ENCODE data around the gene ARHGAP11A. TPM values are rescaled to one million over a fixed set of nuclear protein-coding genes. Genes with fewer than 3 reads are reported as not detected.

The ARHGAP11A gene
- total RNA-seq, 1 experiment from 2014 or later = 102 TPM

DNA sequence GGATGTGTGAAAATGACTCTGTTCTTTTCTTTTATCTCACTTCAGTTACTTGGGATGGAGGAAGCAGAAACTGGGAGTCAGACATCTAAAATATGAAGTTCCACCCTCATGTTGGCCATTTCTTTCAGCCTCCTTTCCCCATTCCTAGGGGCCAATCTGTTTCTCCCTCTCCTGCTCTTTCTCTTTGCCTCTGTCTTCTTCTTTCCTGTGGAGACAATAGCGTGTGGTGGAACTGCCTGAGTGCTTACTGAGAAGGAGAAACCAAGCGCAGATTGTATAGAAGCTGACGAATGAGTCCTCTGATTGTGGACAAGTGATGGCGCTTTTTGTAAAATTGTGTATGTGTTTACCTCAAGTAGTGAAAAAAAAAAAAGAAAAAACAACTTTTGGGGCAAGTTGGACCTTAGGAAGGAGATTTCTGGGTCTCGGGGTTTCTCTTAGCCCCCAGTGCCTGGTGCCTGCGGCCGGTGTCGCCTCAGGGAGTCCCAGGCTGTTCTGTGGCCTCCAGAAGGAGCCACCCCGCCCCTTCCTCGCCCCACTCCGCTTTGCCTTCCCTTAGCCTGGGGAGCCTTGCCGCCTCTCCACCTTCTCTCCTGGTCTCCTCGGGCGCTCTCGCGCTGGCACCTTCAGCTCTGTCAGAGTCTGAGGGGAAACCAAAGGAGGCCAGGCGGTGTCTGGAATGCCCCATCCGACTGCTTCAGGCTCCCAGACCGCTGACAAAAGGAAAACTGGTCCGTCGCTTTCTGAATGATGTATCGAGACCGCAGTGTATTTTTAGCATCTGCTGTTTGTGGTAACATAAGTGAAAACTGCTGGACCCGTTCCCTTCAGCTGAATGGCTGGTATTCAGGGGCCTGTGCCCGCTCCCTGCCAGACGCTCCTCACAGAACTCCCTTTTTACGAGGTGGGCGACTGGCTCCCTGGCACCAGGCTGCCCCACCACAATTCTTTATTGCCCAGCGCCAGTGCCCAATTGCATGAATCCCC lies 56.3 kb downstream of the ARHGAP11A start:
- ATAC-seq (no peak), DNase-seq (ENCODE audit: low read depth, low spot score) (no peak)
- RAD21 ChIA-PET (ENCODE audit: low non-redundant PET in 1 of 2, low total read pairs in 2 of 2, uncharacterized antibody in 2 of 2, unreplicated experiment in 2 of 2) = no interaction called here
- Histone ChIP-seq H3K9me3 (ENCODE audit: control insufficient read depth in 1 of 2, insufficient read depth in 1 of 2, low read depth in 1 of 2, low read length in 2 of 2) (no peaks in the 10 kb centered on the region), H3K9ac (ENCODE audit: low read length) (no peak overlapping the region), H3K4me2 (ENCODE audit: low read length) (no peak overlapping the region), H2AFZ (ENCODE audit: low read depth, low read length, poor library complexity, severe bottlenecking) (no peak overlapping the region), H3K9me2 (ENCODE audit: insufficient read depth) (no peaks in the 10 kb centered on the region), H3K27ac (ENCODE audit: low read depth, low read length) (no peak overlapping the region), H3K27me3 (ENCODE audit: insufficient read depth, low read length) (no peaks in the 10 kb centered on the region), H3K79me2 (ENCODE audit: insufficient read depth, low read length) (no peaks in the 10 kb centered on the region), H4K20me1 (ENCODE audit: insufficient read depth) (no peaks in the 10 kb centered on the region), H3K36me3 (ENCODE audit: control insufficient read depth in 1 of 2, insufficient read depth in 2 of 2, low read length in 2 of 2) (no peaks in the 10 kb centered on the region), H3K4me3 (replicated peaks in 1 of 2; ENCODE audit: low read depth in 1 of 2, low read length in 2 of 2) (no peak overlapping the region), H3K4me1 (ENCODE audit: control insufficient read depth in 1 of 2, insufficient read depth in 2 of 2, low read length in 2 of 2) (no peaks in the 10 kb centered on the region)
- POLR2A ChIA-PET = no interaction called here
- intact Hi-C loops (cut with micrococcal nuclease) = no loop called here
- no TSS peak for BruUV-seq (replicated peaks)
- CTCF ChIA-PET = interaction anchor here (1.1 to 1.4 kb wide), 2 partner anchors 9 to 285 kb away, joined by 3 to 5 read pairs; no protein-coding TSS in a partner anchor
- TF ChIP-seq, protein P1, sequence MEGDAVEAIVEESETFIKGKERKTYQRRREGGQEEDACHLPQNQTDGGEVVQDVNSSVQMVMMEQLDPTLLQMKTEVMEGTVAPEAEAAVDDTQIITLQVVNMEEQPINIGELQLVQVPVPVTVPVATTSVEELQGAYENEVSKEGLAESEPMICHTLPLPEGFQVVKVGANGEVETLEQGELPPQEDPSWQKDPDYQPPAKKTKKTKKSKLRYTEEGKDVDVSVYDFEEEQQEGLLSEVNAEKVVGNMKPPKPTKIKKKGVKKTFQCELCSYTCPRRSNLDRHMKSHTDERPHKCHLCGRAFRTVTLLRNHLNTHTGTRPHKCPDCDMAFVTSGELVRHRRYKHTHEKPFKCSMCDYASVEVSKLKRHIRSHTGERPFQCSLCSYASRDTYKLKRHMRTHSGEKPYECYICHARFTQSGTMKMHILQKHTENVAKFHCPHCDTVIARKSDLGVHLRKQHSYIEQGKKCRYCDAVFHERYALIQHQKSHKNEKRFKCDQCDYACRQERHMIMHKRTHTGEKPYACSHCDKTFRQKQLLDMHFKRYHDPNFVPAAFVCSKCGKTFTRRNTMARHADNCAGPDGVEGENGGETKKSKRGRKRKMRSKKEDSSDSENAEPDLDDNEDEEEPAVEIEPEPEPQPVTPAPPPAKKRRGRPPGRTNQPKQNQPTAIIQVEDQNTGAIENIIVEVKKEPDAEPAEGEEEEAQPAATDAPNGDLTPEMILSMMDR (IDR thresholded peaks at IDR 0.05 in 2 of 3, conservative IDR thresholded peaks at IDR 0.05 in 1 of 3; ENCODE audit: borderline replicate concordance in 1 of 3, insufficient read depth in 1 of 3, low read depth in 2 of 3, low read length in 2 of 3) = no peak
- TF ChIP-seq CEBPB (IDR thresholded peaks at IDR 0.05; ENCODE audit: low read depth) (no peak), EZH2 (IDR thresholded peaks at IDR 0.05) (no peak), POLR2A (IDR thresholded peaks at IDR 0.05; ENCODE audit: borderline replicate concordance, extremely low read depth, insufficient read depth, insufficient read length) (no peak), SP1 (IDR thresholded peaks at IDR 0.05; ENCODE audit: low read depth) (no peak), YY1 (IDR thresholded peaks at IDR 0.05; ENCODE audit: extremely low read depth, insufficient replicate concordance, low read depth, low read length) (no peak), SIN3A (IDR thresholded peaks at IDR 0.05; ENCODE audit: low read depth) (no peak), ZBTB33 (IDR thresholded peaks at IDR 0.05; ENCODE audit: extremely low read depth, insufficient replicate concordance, low read length) (no peak), TCF7L2 (IDR thresholded peaks at IDR 0.05; ENCODE audit: borderline replicate concordance, extremely low read depth, insufficient read depth, insufficient read length) (no peak), CBX3 (IDR thresholded peaks at IDR 0.05; ENCODE audit: low read depth) (no peak), ZFX (IDR thresholded peaks at IDR 0.05) (no peak), JUND (IDR thresholded peaks at IDR 0.05) (no peak), EZH2phosphoT487 (IDR thresholded peaks at IDR 0.05; ENCODE audit: borderline replicate concordance) (no peak)
- TF ChIP-seq, protein P2, sequence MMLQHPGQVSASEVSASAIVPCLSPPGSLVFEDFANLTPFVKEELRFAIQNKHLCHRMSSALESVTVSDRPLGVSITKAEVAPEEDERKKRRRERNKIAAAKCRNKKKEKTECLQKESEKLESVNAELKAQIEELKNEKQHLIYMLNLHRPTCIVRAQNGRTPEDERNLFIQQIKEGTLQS (IDR thresholded peaks at IDR 0.05) = no peak
- TF ChIP-seq, protein P3, sequence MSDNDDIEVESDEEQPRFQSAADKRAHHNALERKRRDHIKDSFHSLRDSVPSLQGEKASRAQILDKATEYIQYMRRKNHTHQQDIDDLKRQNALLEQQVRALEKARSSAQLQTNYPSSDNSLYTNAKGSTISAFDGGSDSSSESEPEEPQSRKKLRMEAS (IDR thresholded peaks at IDR 0.05) = no peak

All from HCT116 (cell line).